ENCODE data around the gene ERICH3. TPM values are rescaled to one million over a fixed set of nuclear protein-coding genes. Genes with fewer than 3 reads are reported as not detected.

ERICH3 gene
- total RNA-seq, 1 donor: not detected

DNA sequence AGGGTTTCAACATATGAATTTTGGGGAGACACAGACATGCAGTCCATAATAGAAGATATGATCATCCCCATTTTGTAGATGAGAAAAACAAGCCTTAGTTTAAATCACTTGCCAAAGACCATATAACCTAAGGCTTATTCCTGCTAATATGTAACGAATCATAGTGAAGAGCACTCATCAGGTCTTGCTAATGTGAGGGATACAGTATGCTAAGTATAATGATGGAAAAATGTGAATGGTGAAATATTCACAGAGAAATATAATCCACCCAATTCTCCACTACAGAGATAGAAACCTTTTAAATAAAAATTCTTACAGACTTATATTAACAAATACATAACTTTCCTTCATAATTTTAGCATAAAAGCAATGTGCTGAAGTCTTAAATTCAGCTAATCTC is 18.9 kb downstream of the ERICH3 start:
- Histone ChIP-seq H3K27me3 (ENCODE audit: insufficient read depth, low read length) (no peaks in the 10 kb centered on the region), H2AFZ (ENCODE audit: low read length) (no peak overlapping the region), H3K4me2 (ENCODE audit: insufficient read depth, low read length) (no peak overlapping the region), H3K4me1 (ENCODE audit: insufficient read depth, low read length) (peaks cover 14% of the 10 kb centered on the region), H3K4me3 (ENCODE audit: insufficient read depth, low read length) (no peak overlapping the region), H3K36me3 (ENCODE audit: insufficient read depth, low read length) (no peaks in the 10 kb centered on the region), H4K20me1 (ENCODE audit: insufficient read depth, low read length) (no peaks in the 10 kb centered on the region), H3K27ac (ENCODE audit: low read depth, low read length) (no peak overlapping the region), H3K9me3 (ENCODE audit: low read depth, low read length) (no peaks in the 10 kb centered on the region), H3K79me2 (ENCODE audit: insufficient read depth, low read length) (no peaks in the 10 kb centered on the region)
- DNase-seq (ENCODE audit: insufficient read length, low spot score, missing footprints): no peak
- TF ChIP-seq, protein P1, sequence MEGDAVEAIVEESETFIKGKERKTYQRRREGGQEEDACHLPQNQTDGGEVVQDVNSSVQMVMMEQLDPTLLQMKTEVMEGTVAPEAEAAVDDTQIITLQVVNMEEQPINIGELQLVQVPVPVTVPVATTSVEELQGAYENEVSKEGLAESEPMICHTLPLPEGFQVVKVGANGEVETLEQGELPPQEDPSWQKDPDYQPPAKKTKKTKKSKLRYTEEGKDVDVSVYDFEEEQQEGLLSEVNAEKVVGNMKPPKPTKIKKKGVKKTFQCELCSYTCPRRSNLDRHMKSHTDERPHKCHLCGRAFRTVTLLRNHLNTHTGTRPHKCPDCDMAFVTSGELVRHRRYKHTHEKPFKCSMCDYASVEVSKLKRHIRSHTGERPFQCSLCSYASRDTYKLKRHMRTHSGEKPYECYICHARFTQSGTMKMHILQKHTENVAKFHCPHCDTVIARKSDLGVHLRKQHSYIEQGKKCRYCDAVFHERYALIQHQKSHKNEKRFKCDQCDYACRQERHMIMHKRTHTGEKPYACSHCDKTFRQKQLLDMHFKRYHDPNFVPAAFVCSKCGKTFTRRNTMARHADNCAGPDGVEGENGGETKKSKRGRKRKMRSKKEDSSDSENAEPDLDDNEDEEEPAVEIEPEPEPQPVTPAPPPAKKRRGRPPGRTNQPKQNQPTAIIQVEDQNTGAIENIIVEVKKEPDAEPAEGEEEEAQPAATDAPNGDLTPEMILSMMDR (IDR thresholded peaks at IDR 0.05; ENCODE audit: extremely low read depth, low read depth, low read length): no peak

DNA sequence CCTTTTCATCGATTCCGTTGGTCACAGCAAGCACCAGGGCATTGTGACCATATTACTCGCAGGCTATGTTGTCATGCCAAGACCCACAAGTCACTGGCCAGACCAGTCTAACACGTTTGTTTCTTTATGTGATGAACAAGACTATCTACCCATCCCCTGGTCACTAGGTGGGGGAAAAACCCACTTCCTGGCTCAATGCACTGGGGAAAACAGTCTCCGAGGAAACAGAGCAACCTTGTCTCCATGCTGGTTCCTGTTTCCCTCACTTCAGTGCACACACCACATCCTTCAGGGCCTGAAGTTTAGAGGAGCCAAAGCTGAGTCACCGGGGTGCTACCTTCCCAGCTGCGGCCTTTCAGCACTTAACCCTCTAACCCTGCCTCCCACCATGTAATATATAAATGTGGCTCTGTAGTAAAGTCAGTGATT is 20.9 kb downstream of the ERICH3 start:
- H3K79me2 ChIP-seq (ENCODE audit: insufficient read depth, low read length): no peaks in the 10 kb centered on the region
- no peaks in the 10 kb centered on the region for H4K20me1 ChIP-seq (ENCODE audit: insufficient read depth, low read length)
- peaks cover 14% of the 10 kb centered on the region for H3K4me1 ChIP-seq (ENCODE audit: insufficient read depth, low read length)
- H3K27me3 ChIP-seq (ENCODE audit: insufficient read depth, low read length): no peaks in the 10 kb centered on the region
- H3K4me3 ChIP-seq (ENCODE audit: insufficient read depth, low read length): no peak overlapping the region
- peak; percentile 58 for DNase-seq (ENCODE audit: insufficient read length, low spot score, missing footprints)
- no peaks in the 10 kb centered on the region for H3K36me3 ChIP-seq (ENCODE audit: insufficient read depth, low read length)
- no peak overlapping the region for H3K27ac ChIP-seq (ENCODE audit: low read depth, low read length)
- H3K4me2 ChIP-seq (ENCODE audit: insufficient read depth, low read length): peak overlapping the region; percentile 19
- H3K9me3 ChIP-seq (ENCODE audit: low read depth, low read length): no peaks in the 10 kb centered on the region
- H2AFZ ChIP-seq (ENCODE audit: low read length): peak overlapping the region; percentile 68
- TF ChIP-seq, protein P1 (IDR thresholded peaks at IDR 0.05; ENCODE audit: extremely low read depth, low read depth, low read length): no peak

DNA sequence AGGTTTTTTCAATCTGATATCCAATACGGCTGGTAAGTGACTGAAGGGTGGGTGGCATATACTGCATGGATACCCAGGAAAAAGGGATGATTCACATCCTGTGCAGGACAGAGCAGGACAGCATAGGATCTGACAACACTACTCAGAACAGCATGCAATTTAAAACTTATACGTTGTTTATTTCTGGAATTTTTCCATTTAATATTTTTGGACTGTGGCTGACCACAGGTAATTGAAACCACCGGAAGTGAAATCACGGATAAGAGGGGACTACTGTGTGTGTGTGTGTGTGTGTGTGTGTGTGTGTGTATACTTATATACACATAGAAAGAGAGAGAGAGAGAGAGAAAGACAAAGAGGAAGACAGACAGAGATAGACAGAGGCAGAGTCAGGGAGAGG is 23.0 kb downstream of the ERICH3 start:
- H3K79me2 ChIP-seq (ENCODE audit: insufficient read depth, low read length): no peaks in the 10 kb centered on the region
- H3K4me2 ChIP-seq (ENCODE audit: insufficient read depth, low read length): peak overlapping the region; percentile 20
- H3K27me3 ChIP-seq (ENCODE audit: insufficient read depth, low read length): no peaks in the 10 kb centered on the region
- H4K20me1 ChIP-seq (ENCODE audit: insufficient read depth, low read length): no peaks in the 10 kb centered on the region
- peaks cover 14% of the 10 kb centered on the region for H3K4me1 ChIP-seq (ENCODE audit: insufficient read depth, low read length)
- TF ChIP-seq, protein P1 (IDR thresholded peaks at IDR 0.05; ENCODE audit: extremely low read depth, low read depth, low read length): no peak
- no peak overlapping the region for H2AFZ ChIP-seq (ENCODE audit: low read length)
- DNase-seq (ENCODE audit: insufficient read length, low spot score, missing footprints): no peak
- H3K9me3 ChIP-seq (ENCODE audit: low read depth, low read length): no peaks in the 10 kb centered on the region
- H3K4me3 ChIP-seq (ENCODE audit: insufficient read depth, low read length): no peak overlapping the region
- H3K27ac ChIP-seq (ENCODE audit: low read depth, low read length): no peak overlapping the region
- no peaks in the 10 kb centered on the region for H3K36me3 ChIP-seq (ENCODE audit: insufficient read depth, low read length)

DNA sequence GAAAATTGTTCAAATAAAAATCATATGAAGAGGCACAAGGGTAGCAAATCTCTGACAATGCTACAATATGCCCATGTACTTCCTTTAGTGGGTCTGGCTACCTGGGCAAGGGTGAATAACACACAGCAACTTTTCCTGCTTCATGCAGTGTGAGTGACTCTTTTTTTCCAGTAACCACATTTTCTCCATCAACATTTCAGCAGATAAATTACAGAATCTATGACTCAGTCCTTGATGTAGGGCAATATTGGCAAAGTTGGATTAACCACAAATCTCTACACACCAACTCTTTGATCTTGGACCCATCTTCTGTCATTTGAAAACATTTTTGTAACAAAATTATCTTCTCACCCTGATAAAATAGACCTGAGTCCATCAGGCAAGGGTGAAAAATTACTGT is 31.7 kb downstream of the ERICH3 start:
- TF ChIP-seq, protein P1 (IDR thresholded peaks at IDR 0.05; ENCODE audit: extremely low read depth, low read depth, low read length): no peak
- no peak overlapping the region for H3K27ac ChIP-seq (ENCODE audit: low read depth, low read length)
- H3K27me3 ChIP-seq (ENCODE audit: insufficient read depth, low read length): no peaks in the 10 kb centered on the region
- H3K4me2 ChIP-seq (ENCODE audit: insufficient read depth, low read length): no peak overlapping the region
- H3K4me1 ChIP-seq (ENCODE audit: insufficient read depth, low read length): no peaks in the 10 kb centered on the region
- no peaks in the 10 kb centered on the region for H3K36me3 ChIP-seq (ENCODE audit: insufficient read depth, low read length)
- H3K4me3 ChIP-seq (ENCODE audit: insufficient read depth, low read length): no peak overlapping the region
- no peak overlapping the region for H2AFZ ChIP-seq (ENCODE audit: low read length)
- no peaks in the 10 kb centered on the region for H4K20me1 ChIP-seq (ENCODE audit: insufficient read depth, low read length)
- H3K79me2 ChIP-seq (ENCODE audit: insufficient read depth, low read length): no peaks in the 10 kb centered on the region
- H3K9me3 ChIP-seq (ENCODE audit: low read depth, low read length): no peaks in the 10 kb centered on the region
- DNase-seq (ENCODE audit: insufficient read length, low spot score, missing footprints): no peak

Measured in osteoblast (primary cell).